K562 (cell line): ENCODE measurements around the gene VARS1. TPM values are rescaled to one million over a fixed set of nuclear protein-coding genes. Genes with fewer than 3 reads are reported as not detected.

Experiments used
- ARNT ChIP-seq, 2 experiments: fragments of 450-650 bp; IDR thresholded peaks; 2 replicates each; pipeline ENCODE4 v1.6.1; 2016; ENCODE audit warnings: mild to moderate bottlenecking in 1 of 2
- CXXC5 ChIP-seq: fragments of 250-450 bp; sonication (Bioruptor Pico); IDR thresholded peaks from 2 replicates; pipeline ENCODE4 v1.8.0; 2022; ENCODE audit warnings: inconsistent platforms, mild to moderate bottlenecking, moderate library complexity
- DDX20 ChIP-seq: fragments of 450-650 bp; IDR thresholded peaks from 2 replicates; pipeline ENCODE4 v1.6.1; 2016; ENCODE audit warnings: missing genetic modification characterization, low read depth, mild to moderate bottlenecking, missing compliant biosample characterization, moderate library complexity
- DMBX1 ChIP-seq: fragments of 250-450 bp; sonication (Bioruptor Pico); IDR thresholded peaks from 2 replicates; pipeline ENCODE4 v1.8.0; 2022; ENCODE audit warnings: inconsistent platforms, mild to moderate bottlenecking, moderate library complexity, borderline replicate concordance
- E2F6 ChIP-seq, 2 experiments: IDR thresholded peaks; 2 replicates each; pipeline ENCODE4 v1.6.1; 2011; ENCODE audit warnings: borderline replicate concordance in 1 of 2, control low read depth in 1 of 2, low read depth in 1 of 2, low read length in 1 of 2, mild to moderate bottlenecking in 1 of 2, mixed read lengths in 1 of 2, moderate library complexity in 1 of 2; ENCODE audit not compliant: insufficient read depth in 1 of 2, insufficient read length in 1 of 2, poor library complexity in 1 of 2, severe bottlenecking in 1 of 2; ENCODE audit errors: extremely low read depth in 1 of 2
- ELF4 ChIP-seq: fragments of 450-650 bp; formaldehyde crosslinking; IDR thresholded peaks from 2 replicates; pipeline ENCODE4 v1.4.0; 2022; ENCODE audit warnings: missing genetic modification characterization
- FOXA3 ChIP-seq, 2 experiments: fragments of 450-650 bp in 1 of 2; sonication (generic) in 1 of 2; formaldehyde crosslinking; IDR thresholded peaks in 1 of 2; conservative IDR thresholded peaks in 1 of 2; 2 replicates each; pipeline versions ENCODE4 v1.4.0 to v1.8.0; 2020 to 2022; ENCODE audit warnings: mild to moderate bottlenecking in 2 of 2, missing genetic modification reagents in 1 of 2
- HCFC1 ChIP-seq: IDR thresholded peaks from 2 replicates; pipeline ENCODE4 v1.6.1; 2012; ENCODE audit warnings: low read depth, low read length, improper control_type of control experiment
- HNRNPLL ChIP-seq: fragments of 200-400 bp; formaldehyde crosslinking; IDR thresholded peaks from 2 replicates; pipeline ENCODE4 v1.6.1; 2017; ENCODE audit warnings: low read length, low read depth, mild to moderate bottlenecking; ENCODE audit not compliant: poor library complexity, severe bottlenecking
- MAFK ChIP-seq: IDR thresholded peaks from 2 replicates; pipeline ENCODE4 v1.6.1; 2011; ENCODE audit warnings: low read length, improper control_type of control experiment
- MTA2 ChIP-seq: fragments of 450-650 bp; IDR thresholded peaks from 2 replicates; pipeline ENCODE4 v1.6.1; 2016; ENCODE audit warnings: low read depth
- MYBL2 ChIP-seq, 2 experiments: fragments of 450-650 bp in 1 of 2; sonication (generic) in 1 of 2; formaldehyde crosslinking in 1 of 2; IDR thresholded peaks; 2 replicates each; pipeline versions ENCODE4 v1.6.1 to v1.8.1; 2017 to 2022; ENCODE audit warnings: borderline replicate concordance in 1 of 2, inconsistent platforms in 1 of 2, low read depth in 1 of 2, mild to moderate bottlenecking in 1 of 2, missing genetic modification reagents in 1 of 2, moderate library complexity in 1 of 2
- PHF8 ChIP-seq: fragments of 200-600 bp; sonication (generic); IDR thresholded peaks from 2 replicates; pipeline ENCODE4 v1.6.1; 2012; ENCODE audit warnings: mixed run types, mild to moderate bottlenecking, inconsistent platforms, low read length, moderate library complexity, borderline replicate concordance
- POU5F1 ChIP-seq: fragments of 150-350 bp; IDR thresholded peaks from 2 replicates; pipeline ENCODE4 v1.6.1; 2014; ENCODE audit warnings: borderline replicate concordance, low read length, low read depth, mild to moderate bottlenecking; ENCODE audit not compliant: partially characterized antibody
- RBM25 ChIP-seq: fragments of 200-400 bp; formaldehyde crosslinking; IDR thresholded peaks from 2 replicates; pipeline ENCODE4 v1.6.1; 2018; ENCODE audit warnings: low read length, low read depth, moderate library complexity; ENCODE audit not compliant: severe bottlenecking
- RCOR1 ChIP-seq, 2 experiments: IDR thresholded peaks; 2 replicates each; pipeline ENCODE4 v1.6.1; 2012; ENCODE audit warnings: low read depth in 2 of 2, low read length in 2 of 2, borderline replicate concordance in 1 of 2, improper control_type of control experiment in 1 of 2
- SIX5 ChIP-seq, 2 experiments: IDR thresholded peaks; 2 replicates each; pipeline ENCODE4 v1.6.1; 2011; ENCODE audit warnings: low read length in 2 of 2, borderline replicate concordance in 1 of 2, low read depth in 1 of 2, mild to moderate bottlenecking in 1 of 2, moderate library complexity in 1 of 2; ENCODE audit not compliant: insufficient read depth in 1 of 2
- SMAD1 ChIP-seq: fragments of 150-350 bp; IDR thresholded peaks from 2 replicates; pipeline ENCODE4 v1.6.1; 2014; ENCODE audit warnings: low read length, low read depth; ENCODE audit not compliant: partially characterized antibody
- U2AF2 ChIP-seq: fragments of 200-400 bp; formaldehyde crosslinking; optimal IDR thresholded peaks from 2 replicates; pipeline ENCODE3; 2017; ENCODE audit warnings: low read depth, mild to moderate bottlenecking, low read length
- ZNF121 ChIP-seq: sonication (generic); formaldehyde crosslinking; conservative IDR thresholded peaks from 2 replicates; pipeline ENCODE4 v1.8.0; 2022; ENCODE audit warnings: missing genetic modification reagents
- ZNF239 ChIP-seq: fragments of 250-450 bp; sonication (Bioruptor Pico); IDR thresholded peaks from 2 replicates; pipeline ENCODE4 v1.4.0; 2020; ENCODE audit warnings: mild to moderate bottlenecking
- ZNF436 ChIP-seq: fragments of 250-450, 450-650 bp; sonication (Bioruptor Pico); formaldehyde crosslinking; IDR thresholded peaks from 2 replicates; pipeline ENCODE4 v1.7.0; 2020; ENCODE audit warnings: mild to moderate bottlenecking
- polyA plus RNA-seq, 8 experiments: library from polyadenylated mRNA; depleted of rRNA in 4 of 8; stranded (reverse) in 5 of 8; unstranded in 3 of 8; fragments of >200 nt; fragmentation: Nextera tagmentation in 2 of 8; fragmentation: Illumina TruSeq in 1 of 8; extraction: Ambion mirVana in 2 of 8; extraction: Trizol in 1 of 8; gene quantifications; 2 replicates each; pipeline versions ENCODE4 v1.2.1 to v1.2.3, GENCODE V29; 2011 to 2014; ENCODE audit warnings: inconsistent platforms in 1 of 8, missing spikeins in 1 of 8
- total RNA-seq, 7 experiments: library from RNA; depleted of rRNA in 6 of 7; stranded (reverse); fragments of >200 nt in 6 of 7; fragmentation: Illumina TruSeq in 2 of 7; extraction: Trizol in 2 of 7; gene quantifications; 2 replicates each; pipeline versions ENCODE4 v1.2.1 to v1.2.3, GENCODE V29; 2011 to 2021; ENCODE audit warnings: low replicate concordance in 1 of 7
- TF ChIP-seq, protein P1 (sequence below): fragments of 450-650 bp; formaldehyde crosslinking; IDR thresholded peaks from 2 replicates; pipeline ENCODE4 v1.4.0; 2020; ENCODE audit warnings: mild to moderate bottlenecking

The VARS1 gene
- total and polyA plus RNA-seq, 9 of the 15 experiments (the other 6 are each of a cell fraction or from before 2014, with no cell fraction given), result 2.9 to 488 (median 130) TPM

- TF ChIP-seq MYBL2 (IDR thresholded peaks at IDR 0.05; ENCODE audit: low read depth) (no peak), MYBL2 (CRISPR knock-in tag; IDR thresholded peaks at IDR 0.05; ENCODE audit: borderline replicate concordance) (no peak), SIX5 (IDR thresholded peaks at IDR 0.05; ENCODE audit: borderline replicate concordance in 1 of 2, insufficient read depth in 1 of 2, low read depth in 1 of 2, low read length in 2 of 2) (no peak), RBM25 (no peak), DDX20 (tag) (no peak), SMAD1 (no peak), ARNT (IDR thresholded peaks at IDR 0.05) (peak in 1 of 2 experiments; percentile 80; a peak in 2 of 4 replicates), MAFK (no peak), ZNF239 (CRISPR knock-in tag) (no peak), HNRNPLL (no peak), CXXC5 (CRISPR knock-in tag) (0 out of 2 replicates have a peak, but pooled peaks have one; percentile 26), U2AF2 (no peak), ZNF436 (CRISPR knock-in tag) (no peak), ZNF121 (CRISPR knock-in tag) (no peak), MTA2 (no peak; the same call in 1 of the 2 replicates), FOXA3 (CRISPR knock-in tag; conservative IDR thresholded peaks at IDR 0.05 in 1 of 2, IDR thresholded peaks at IDR 0.05 in 1 of 2) (peak in 1 of 2 experiments; percentile 63; a peak in 1 of 4 replicates), DMBX1 (CRISPR knock-in tag) (no peak), E2F6 (IDR thresholded peaks at IDR 0.05; ENCODE audit: borderline replicate concordance in 1 of 2, extremely low read depth in 1 of 2, insufficient read depth in 1 of 2, insufficient read length in 1 of 2, low read depth in 1 of 2, low read length in 1 of 2, poor library complexity in 1 of 2, severe bottlenecking in 1 of 2) (no peak), ELF4 (CRISPR knock-in tag) (peak; percentile 59; the same call in 1 of the 2 replicates), PHF8 (no peak), POU5F1 (no peak), HCFC1 (no peak), RCOR1 (IDR thresholded peaks at IDR 0.05; ENCODE audit: borderline replicate concordance in 1 of 2, low read depth in 2 of 2, low read length in 2 of 2) (0 out of 4 replicates have a peak, but pooled peaks of 1 of the 2 experiments have one; percentile 24)
- TF ChIP-seq, protein P1, sequence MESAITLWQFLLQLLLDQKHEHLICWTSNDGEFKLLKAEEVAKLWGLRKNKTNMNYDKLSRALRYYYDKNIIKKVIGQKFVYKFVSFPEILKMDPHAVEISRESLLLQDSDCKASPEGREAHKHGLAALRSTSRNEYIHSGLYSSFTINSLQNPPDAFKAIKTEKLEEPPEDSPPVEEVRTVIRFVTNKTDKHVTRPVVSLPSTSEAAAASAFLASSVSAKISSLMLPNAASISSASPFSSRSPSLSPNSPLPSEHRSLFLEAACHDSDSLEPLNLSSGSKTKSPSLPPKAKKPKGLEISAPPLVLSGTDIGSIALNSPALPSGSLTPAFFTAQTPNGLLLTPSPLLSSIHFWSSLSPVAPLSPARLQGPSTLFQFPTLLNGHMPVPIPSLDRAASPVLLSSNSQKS (CRISPR knock-in tag), result no peak
Measured at GRCh38 chr6:31794294-31794865, 1.2 kb downstream of the VARS1 start (continued).
